SJSA1 (cell line): ENCODE results near the gene ATP2C1. TPM values are rescaled to one million over a fixed set of nuclear protein-coding genes. Genes with fewer than 3 reads are reported as not detected.

ENCODE experiments used
- DNase-seq, 2 experiments: peaks; one replicate each; pipeline ENCODE4 v3.0.0-alpha.2; 2015 to 2020; ENCODE audit warnings: low spot score in 2 of 2, low read depth in 1 of 2
- H3K27ac ChIP-seq: fragments of 250-450 bp; sonication (Bioruptor Pico); 2 replicates; pipeline ENCODE4 v1.5.1; 2020; ENCODE audit warnings: mild to moderate bottlenecking, moderate library complexity
- H3K27me3 ChIP-seq: fragments of 250-450 bp; sonication (Bioruptor Pico); replicated peaks from 2 replicates; pipeline ENCODE4 v1.5.1; 2020; ENCODE audit warnings: mild to moderate bottlenecking, moderate library complexity
- H3K36me3 ChIP-seq: fragments of 250-450 bp; sonication (Bioruptor Pico); 2 replicates; pipeline ENCODE4 v1.5.1; 2020; ENCODE audit warnings: mild to moderate bottlenecking
- H3K4me1 ChIP-seq: fragments of 250-450 bp; sonication (Bioruptor Pico); replicated peaks from 2 replicates; pipeline ENCODE4 v1.6.1; 2021; ENCODE audit warnings: mild to moderate bottlenecking
- H3K4me3 ChIP-seq: fragments of 250-450 bp; sonication (Bioruptor Pico); 2 replicates; pipeline ENCODE4 v1.5.1; 2020; ENCODE audit warnings: mild to moderate bottlenecking
- H3K9me3 ChIP-seq: fragments of 250-450 bp; sonication (Bioruptor Pico); replicated peaks from 2 replicates; pipeline ENCODE4 v1.5.1; 2020; ENCODE audit warnings: mild to moderate bottlenecking
- total RNA-seq: library from RNA; depleted of rRNA; stranded (reverse); fragments of >200 nt; shearing (Covaris generic); gene quantifications from 2 replicates; pipeline ENCODE4 v1.2.3, GENCODE V29; 2014

ATP2C1 gene
- total RNA-seq, 1 experiment from 2014 or later: 92.9 TPM

GRCh38 chr3:130997289-130997688, 103.4 kb downstream of the ATP2C1 start:
- Histone ChIP-seq H3K9me3 (no peaks in the 10 kb centered on the region), H3K4me1 (no peaks in the 10 kb centered on the region), H3K4me3 (no peak overlapping the region), H3K27ac (no peak overlapping the region), H3K27me3 (no peaks in the 10 kb centered on the region), H3K36me3 (peaks cover 67% of the 10 kb centered on the region)
- DNase-seq: no peak

DNA sequence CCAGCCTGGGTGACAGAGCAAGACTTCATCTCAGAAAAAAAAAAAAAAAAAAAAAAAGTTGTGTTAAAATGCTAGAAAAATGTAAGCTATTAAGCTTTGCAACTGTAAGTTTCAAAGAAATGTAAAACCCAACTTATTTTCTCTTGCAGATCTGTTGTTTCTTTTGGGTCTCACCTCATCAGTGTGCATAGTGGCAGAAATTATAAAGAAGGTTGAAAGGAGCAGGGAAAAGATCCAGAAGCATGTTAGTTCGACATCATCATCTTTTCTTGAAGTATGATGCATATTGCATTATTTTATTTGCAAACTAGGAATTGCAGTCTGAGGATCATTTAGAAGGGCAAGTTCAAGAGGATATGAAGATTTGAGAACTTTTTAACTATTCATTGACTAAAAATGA, 107.2 kb downstream of the ATP2C1 start:
- no peak overlapping the region for H3K4me3 ChIP-seq
- H3K27ac ChIP-seq: no peak overlapping the region
- no peaks in the 10 kb centered on the region for H3K4me1 ChIP-seq
- no peaks in the 10 kb centered on the region for H3K9me3 ChIP-seq
- H3K27me3 ChIP-seq: no peaks in the 10 kb centered on the region
- peaks cover 77% of the 10 kb centered on the region for H3K36me3 ChIP-seq
- DNase-seq: no peak

DNA sequence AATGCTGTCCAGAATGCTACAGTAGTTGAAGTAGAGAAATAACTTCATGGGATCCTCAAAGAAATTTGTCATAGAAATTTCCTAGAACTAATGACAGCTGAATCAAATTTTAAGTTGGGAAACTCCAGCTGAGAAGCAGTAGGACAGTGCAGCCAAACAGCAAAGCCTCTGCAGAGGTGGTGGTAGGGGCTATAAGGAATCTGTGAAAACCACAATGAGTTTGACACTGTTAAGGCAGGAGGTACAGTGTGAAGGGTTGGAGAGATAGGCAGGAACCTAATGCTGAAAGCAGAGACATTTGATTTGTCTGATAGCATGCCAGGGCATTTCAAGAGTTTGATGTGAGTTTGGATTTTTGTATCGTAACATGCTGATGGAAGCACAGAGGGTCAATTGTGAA, 110.7 kb downstream of the ATP2C1 start:
- H3K4me1 ChIP-seq: no peaks in the 10 kb centered on the region
- no peaks in the 10 kb centered on the region for H3K27me3 ChIP-seq
- H3K9me3 ChIP-seq: no peaks in the 10 kb centered on the region
- no peak overlapping the region for H3K27ac ChIP-seq
- H3K4me3 ChIP-seq: no peak overlapping the region
- peaks cover 73% of the 10 kb centered on the region for H3K36me3 ChIP-seq
- DNase-seq: no peak

GRCh38 chr3:131007256-131007655, 113.4 kb downstream of the ATP2C1 start:
- DNase-seq: no peak
- H3K27me3 ChIP-seq: no peaks in the 10 kb centered on the region
- no peaks in the 10 kb centered on the region for H3K4me1 ChIP-seq
- no peak overlapping the region for H3K4me3 ChIP-seq
- H3K9me3 ChIP-seq: no peaks in the 10 kb centered on the region
- peaks cover 73% of the 10 kb centered on the region for H3K36me3 ChIP-seq
- H3K27ac ChIP-seq: no peak overlapping the region

DNA sequence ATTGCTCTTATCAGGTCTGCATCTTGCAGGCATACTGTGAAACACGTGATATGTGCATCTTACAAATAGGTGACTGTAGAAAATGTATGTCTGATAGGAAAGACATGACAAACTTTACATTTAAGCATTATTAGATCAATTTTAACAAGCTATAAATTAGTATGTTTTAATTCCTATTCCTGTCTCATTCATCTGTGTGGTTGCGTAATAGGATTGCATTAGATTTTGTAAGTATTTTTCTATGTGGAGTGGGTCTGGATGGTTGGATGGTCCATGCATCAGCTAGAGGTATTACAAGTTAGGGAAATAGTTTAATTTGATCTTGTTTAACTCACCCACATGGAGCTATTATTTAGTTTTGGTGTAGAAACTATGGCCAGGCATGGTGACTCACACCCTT, 113.9 kb downstream of the ATP2C1 start:
- no peaks in the 10 kb centered on the region for H3K27me3 ChIP-seq
- H3K4me1 ChIP-seq: no peaks in the 10 kb centered on the region
- no peak overlapping the region for H3K27ac ChIP-seq
- H3K36me3 ChIP-seq: peaks cover 74% of the 10 kb centered on the region
- DNase-seq: no peak
- no peak overlapping the region for H3K4me3 ChIP-seq
- no peaks in the 10 kb centered on the region for H3K9me3 ChIP-seq

DNA sequence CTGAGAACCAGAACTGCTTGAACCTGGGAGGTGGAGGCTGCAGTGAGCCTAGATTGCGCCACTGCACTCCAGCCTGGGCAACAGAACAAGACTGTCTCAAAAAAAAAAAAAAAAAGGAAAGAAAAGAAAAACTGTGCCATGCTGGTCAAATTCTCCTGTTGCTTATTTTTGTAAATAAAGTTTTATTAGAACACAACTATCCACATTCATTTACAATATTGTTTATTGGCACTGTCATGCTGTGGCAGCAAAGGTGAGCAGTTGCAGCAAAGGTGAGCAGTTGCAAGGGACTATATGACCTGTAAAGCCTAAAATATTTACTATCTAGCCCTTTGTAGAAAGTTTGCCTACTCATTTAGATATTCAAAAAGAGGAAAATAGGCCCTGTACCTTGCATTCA, 114.4 kb downstream of the ATP2C1 start:
- H3K4me1 ChIP-seq: no peaks in the 10 kb centered on the region
- H3K36me3 ChIP-seq: peaks cover 76% of the 10 kb centered on the region
- H3K27ac ChIP-seq: no peak overlapping the region
- H3K4me3 ChIP-seq: no peak overlapping the region
- H3K27me3 ChIP-seq: no peaks in the 10 kb centered on the region
- DNase-seq: no peak
- H3K9me3 ChIP-seq: no peaks in the 10 kb centered on the region

DNA sequence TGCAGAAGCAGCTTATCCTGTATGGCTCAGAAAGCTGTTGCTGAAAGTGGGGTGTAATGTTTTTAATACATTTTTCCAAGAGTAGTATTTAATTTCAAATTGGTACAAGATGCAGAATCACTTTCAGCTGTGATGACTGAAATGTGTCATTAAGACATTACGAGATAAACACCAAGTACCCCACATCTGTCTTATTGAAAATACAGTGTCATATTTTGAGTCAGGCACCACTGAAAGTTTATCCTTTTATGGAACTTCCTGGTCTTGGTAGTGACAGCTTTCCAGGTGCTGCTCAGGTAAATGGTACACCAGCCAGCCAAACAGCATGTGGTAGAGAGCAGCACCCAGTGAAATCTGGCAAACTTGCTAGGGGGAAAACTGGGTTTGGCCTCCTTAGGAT, 115.8 kb downstream of the ATP2C1 start:
- Histone ChIP-seq H3K4me3 (no peak overlapping the region), H3K9me3 (no peaks in the 10 kb centered on the region), H3K36me3 (peaks cover 72% of the 10 kb centered on the region), H3K4me1 (no peaks in the 10 kb centered on the region), H3K27me3 (no peaks in the 10 kb centered on the region), H3K27ac (no peak overlapping the region)
- no peak for DNase-seq

DNA sequence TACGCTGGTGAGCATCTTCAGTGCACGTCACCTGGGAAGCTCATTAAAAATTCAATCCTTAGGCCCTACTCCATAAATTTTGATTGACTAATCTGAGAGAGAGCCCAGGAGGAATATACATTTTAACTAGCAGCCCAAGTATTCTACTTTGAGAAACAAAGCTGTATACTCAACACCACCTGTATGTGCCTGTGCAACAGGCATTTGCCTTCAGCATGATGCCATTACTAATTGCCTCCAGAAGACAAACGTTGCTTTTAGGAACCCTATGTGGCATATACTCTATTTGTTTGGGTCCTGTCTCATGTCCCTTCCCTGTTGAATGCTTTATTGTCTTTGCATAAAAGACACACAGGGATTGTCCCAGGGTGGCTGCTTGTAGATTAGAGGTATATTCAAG, 125.1 kb downstream of the ATP2C1 start:
- Histone ChIP-seq H3K9me3 (no peaks in the 10 kb centered on the region), H3K4me1 (no peaks in the 10 kb centered on the region), H3K27ac (no peak overlapping the region), H3K36me3 (peaks cover 51% of the 10 kb centered on the region), H3K4me3 (no peak overlapping the region), H3K27me3 (no peaks in the 10 kb centered on the region)
- no peak for DNase-seq

DNA sequence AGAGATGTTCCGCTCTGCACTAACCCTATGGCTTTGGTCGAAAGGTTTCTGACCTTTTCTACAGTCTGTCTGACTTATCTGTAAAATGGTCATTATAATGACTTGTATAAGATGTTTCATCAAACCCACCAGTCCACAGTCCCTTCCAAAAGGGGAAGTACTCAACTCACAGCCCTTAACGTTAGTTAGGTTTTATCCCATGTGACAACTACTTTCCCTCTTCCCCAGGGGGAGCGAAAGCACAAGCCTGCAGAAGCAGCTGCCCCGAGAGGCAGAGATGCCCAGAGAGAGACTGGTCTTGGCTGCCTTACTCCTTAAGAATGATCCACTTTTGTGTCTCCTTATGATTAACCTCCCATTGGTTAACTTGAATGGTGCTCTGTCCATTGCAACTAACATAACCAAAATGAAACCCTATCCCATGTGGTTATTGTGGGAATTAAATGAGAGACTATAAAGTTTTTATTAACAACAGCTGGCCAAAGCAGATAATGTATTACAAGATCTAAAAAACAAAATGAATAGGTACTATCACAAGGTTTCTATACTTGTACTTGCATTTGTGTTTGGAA, 126.3 kb downstream of the ATP2C1 start:
- Histone ChIP-seq H3K9me3 (no peaks in the 10 kb centered on the region), H3K36me3 (peaks cover 52% of the 10 kb centered on the region), H3K27me3 (no peaks in the 10 kb centered on the region), H3K27ac (no peak overlapping the region), H3K4me1 (no peaks in the 10 kb centered on the region), H3K4me3 (no peak overlapping the region)
- no peak for DNase-seq

DNA sequence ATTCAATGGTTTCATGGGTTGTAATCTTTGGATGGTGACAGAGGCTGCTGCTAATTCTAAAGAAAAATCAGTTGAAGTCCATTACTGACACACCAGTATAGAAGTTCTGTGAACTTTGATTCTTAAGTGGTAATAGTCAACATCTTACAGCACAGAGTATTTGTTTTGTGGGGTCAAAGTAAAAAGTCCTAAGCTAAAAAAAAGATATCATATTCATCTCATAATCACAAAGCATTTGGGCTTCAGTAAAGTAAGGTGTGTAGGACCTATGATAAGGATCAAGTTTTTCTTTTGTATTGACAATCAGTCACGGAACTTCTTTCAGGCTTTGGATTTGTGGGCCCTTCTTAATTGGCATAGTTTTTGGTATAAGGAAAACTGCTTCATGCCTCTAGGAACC, 131.7 kb downstream of the ATP2C1 start:
- H3K9me3 ChIP-seq: no peaks in the 10 kb centered on the region
- H3K4me3 ChIP-seq: peak overlapping the region; percentile 62
- no peak for DNase-seq
- H3K27me3 ChIP-seq: no peaks in the 10 kb centered on the region
- H3K27ac ChIP-seq: no peak overlapping the region
- H3K36me3 ChIP-seq: peaks cover 26% of the 10 kb centered on the region
- H3K4me1 ChIP-seq: no peaks in the 10 kb centered on the region; the same call in none of the 2 replicates

- Histone ChIP-seq H3K27me3 (no peaks in the 10 kb centered on the region), H3K4me3 (peak within 1 kb of the TSS; percentile 62), H3K9me3 (no peaks in the 10 kb centered on the region), H3K4me1 (no peaks in the 10 kb centered on the region; the same call in none of the 2 replicates), H3K27ac (peak within 1 kb of the TSS; percentile 82), H3K36me3 (peaks cover 26% of the 10 kb centered on the region)
- DNase-seq: peak; percentile 80 to 87
Observed at GRCh38 chr3:131026321-131027151, 132.7 kb downstream of the ATP2C1 start, which contains the start of the genes ASTE1 and NEK11. Gene ASTE1, minus strand, starts transcription at chr3:131026825. Its CDS starts 1,519 bp downstream, at chr3:131025306. Gene NEK11, plus strand, starts transcription at chr3:131026877. Its CDS starts 2,832 bp downstream, at chr3:131029709.

- Histone ChIP-seq H3K27me3 (no peaks in the 10 kb centered on the region), H3K4me1 (no peaks in the 10 kb centered on the region; the same call in none of the 2 replicates), H3K4me3 (no peak overlapping the region), H3K36me3 (peaks cover 18% of the 10 kb centered on the region), H3K9me3 (no peaks in the 10 kb centered on the region), H3K27ac (no peak overlapping the region)
- DNase-seq: no peak
Observed at GRCh38 chr3:131028844-131029243, 135.0 kb downstream of the ATP2C1 start.

GRCh38 chr3:131031660-131032059, 137.8 kb downstream of the ATP2C1 start:
- H3K27me3 ChIP-seq: no peaks in the 10 kb centered on the region
- no peak overlapping the region for H3K27ac ChIP-seq
- H3K9me3 ChIP-seq: no peaks in the 10 kb centered on the region
- no peak for DNase-seq
- no peaks in the 10 kb centered on the region; the same call in 1 of the 2 replicates for H3K36me3 ChIP-seq
- no peak overlapping the region for H3K4me3 ChIP-seq
- peaks cover 11% of the 10 kb centered on the region for H3K4me1 ChIP-seq

GRCh38 chr3:131033480-131034080, 139.7 kb downstream of the ATP2C1 start:
- DNase-seq: peak in 1 of 2 experiments; percentile 6
- H3K4me1 ChIP-seq: peaks cover 21% of the 10 kb centered on the region
- H3K4me3 ChIP-seq: no peak overlapping the region
- no peaks in the 10 kb centered on the region; the same call in 1 of the 2 replicates for H3K36me3 ChIP-seq
- no peak overlapping the region for H3K27ac ChIP-seq
- H3K9me3 ChIP-seq: no peaks in the 10 kb centered on the region
- H3K27me3 ChIP-seq: no peaks in the 10 kb centered on the region
